GM12891 (cell line): ENCODE measurements around the gene IDH1.

Experiments used
- PAX5 ChIP-seq: IDR thresholded peaks from 2 replicates; pipeline ENCODE4 v1.6.1; 2011; ENCODE audit warnings: low read length, moderate library complexity, mild to moderate bottlenecking; ENCODE audit not compliant: insufficient read depth, severe bottlenecking
- POLR2A ChIP-seq: IDR thresholded peaks from 2 replicates; pipeline ENCODE4 v1.6.1; 2011; ENCODE audit warnings: low read depth, low read length, control low read depth
- POLR2AphosphoS5 ChIP-seq: IDR thresholded peaks from 2 replicates; pipeline ENCODE4 v1.6.1; 2011; ENCODE audit warnings: low read depth, low read length, control low read depth
- POU2F2 ChIP-seq: IDR thresholded peaks from 2 replicates; pipeline ENCODE4 v1.6.1; 2011; ENCODE audit warnings: low read depth, mild to moderate bottlenecking, control low read depth, low read length, moderate library complexity
- SPI1 ChIP-seq: IDR thresholded peaks from 2 replicates; pipeline ENCODE4 v1.6.1; 2011; ENCODE audit warnings: low read depth, low read length, control low read depth
- TAF1 ChIP-seq: IDR thresholded peaks from 2 replicates; pipeline ENCODE4 v1.6.1; 2011; ENCODE audit warnings: low read depth, low read length, control low read depth

DNA sequence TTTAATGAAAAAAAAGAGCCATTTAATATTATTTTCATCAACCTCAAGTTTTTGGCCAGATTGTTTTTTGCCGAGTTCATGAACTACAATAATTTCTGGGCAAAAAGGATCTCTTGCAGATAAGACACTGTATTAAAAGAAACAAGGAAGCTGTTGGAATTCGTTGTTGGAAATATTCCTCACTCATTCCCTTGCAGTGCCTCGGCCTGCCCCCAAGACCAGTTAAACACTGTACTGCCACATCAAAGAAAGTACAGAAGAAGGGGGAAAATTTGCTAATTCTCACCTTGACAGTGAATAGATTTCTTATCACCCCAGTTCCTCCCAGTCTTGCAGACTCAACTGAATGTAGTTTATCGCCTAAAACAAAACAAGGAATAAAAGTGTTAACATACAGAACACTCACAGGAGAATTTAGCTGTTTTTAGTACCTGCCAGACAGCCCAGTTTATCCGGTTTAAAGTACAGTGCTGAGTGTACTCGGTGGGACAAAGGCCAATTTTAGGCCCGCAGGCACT, 1.2 kb downstream of the IDH1 start:
- TF ChIP-seq POLR2A: no peak
- no peak for TF ChIP-seq TAF1
- no peak for TF ChIP-seq POLR2AphosphoS5
- no peak for TF ChIP-seq SPI1
- no peak for TF ChIP-seq PAX5
- no peak for TF ChIP-seq POU2F2
